ENCODE data around the gene RFX7.

Gene RFX7

DNA sequence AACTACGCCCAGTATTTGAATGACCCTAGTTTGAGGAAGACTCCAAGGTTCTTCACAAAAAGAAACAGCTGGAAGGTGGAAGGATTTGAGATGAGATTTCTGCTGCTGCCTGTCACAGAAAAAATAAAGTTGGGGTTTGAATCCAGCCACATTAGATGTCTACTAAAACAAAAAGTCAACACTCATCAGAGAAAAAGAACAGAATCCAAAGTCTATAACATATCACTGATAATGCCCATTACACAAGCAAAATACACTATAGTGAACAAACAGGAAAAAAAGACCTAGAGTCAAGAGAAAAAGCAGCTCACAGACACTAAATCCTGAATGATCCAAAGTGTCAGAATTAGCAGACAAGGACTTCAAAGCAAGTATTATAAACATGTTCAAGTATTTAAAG lies 56.0 kb downstream of the RFX7 start:
- no peak for TF ChIP-seq TAF1 (IDR thresholded peaks at IDR 0.05; ENCODE audit: low read depth)
- no peak for TF ChIP-seq TCF12 (IDR thresholded peaks at IDR 0.05; ENCODE audit: low read depth)
- TF ChIP-seq RAD21 (IDR thresholded peaks at IDR 0.05; ENCODE audit: low read depth): no peak
- no peak for TF ChIP-seq CREB1 (IDR thresholded peaks at IDR 0.05; ENCODE audit: low read depth)
- TF ChIP-seq YY1 (IDR thresholded peaks at IDR 0.05; ENCODE audit: low read depth): no peak
- TF ChIP-seq CEBPB (IDR thresholded peaks at IDR 0.05): no peak
- no peak for TF ChIP-seq EGR1 (IDR thresholded peaks at IDR 0.05)
- no peak for TF ChIP-seq FOXM1 (IDR thresholded peaks at IDR 0.05; ENCODE audit: borderline replicate concordance, low read depth)
- TF ChIP-seq TEAD4 (IDR thresholded peaks at IDR 0.05): no peak
- TF ChIP-seq, protein P1, sequence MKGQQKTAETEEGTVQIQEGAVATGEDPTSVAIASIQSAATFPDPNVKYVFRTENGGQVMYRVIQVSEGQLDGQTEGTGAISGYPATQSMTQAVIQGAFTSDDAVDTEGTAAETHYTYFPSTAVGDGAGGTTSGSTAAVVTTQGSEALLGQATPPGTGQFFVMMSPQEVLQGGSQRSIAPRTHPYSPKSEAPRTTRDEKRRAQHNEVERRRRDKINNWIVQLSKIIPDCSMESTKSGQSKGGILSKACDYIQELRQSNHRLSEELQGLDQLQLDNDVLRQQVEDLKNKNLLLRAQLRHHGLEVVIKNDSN (IDR thresholded peaks at IDR 0.05): no peak
- TF ChIP-seq, protein P2, sequence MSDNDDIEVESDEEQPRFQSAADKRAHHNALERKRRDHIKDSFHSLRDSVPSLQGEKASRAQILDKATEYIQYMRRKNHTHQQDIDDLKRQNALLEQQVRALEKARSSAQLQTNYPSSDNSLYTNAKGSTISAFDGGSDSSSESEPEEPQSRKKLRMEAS (IDR thresholded peaks at IDR 0.05): no peak
- no peak for TF ChIP-seq NFIC (IDR thresholded peaks at IDR 0.05)
- no peak for TF ChIP-seq REST (IDR thresholded peaks at IDR 0.05; ENCODE audit: low read depth)
- TF ChIP-seq EP300 (IDR thresholded peaks at IDR 0.05; ENCODE audit: borderline replicate concordance): no peak
- no peak for TF ChIP-seq ZBTB7A (IDR thresholded peaks at IDR 0.05; ENCODE audit: low read depth)

- TF ChIP-seq YY1 (IDR thresholded peaks at IDR 0.05; ENCODE audit: low read depth): no peak
- TF ChIP-seq REST (IDR thresholded peaks at IDR 0.05; ENCODE audit: low read depth): no peak
- no peak for TF ChIP-seq FOXM1 (IDR thresholded peaks at IDR 0.05; ENCODE audit: borderline replicate concordance, low read depth)
- TF ChIP-seq, protein P2 (IDR thresholded peaks at IDR 0.05): no peak
- no peak for TF ChIP-seq RAD21 (IDR thresholded peaks at IDR 0.05; ENCODE audit: low read depth)
- TF ChIP-seq NFIC (IDR thresholded peaks at IDR 0.05): no peak
- no peak for TF ChIP-seq TCF12 (IDR thresholded peaks at IDR 0.05; ENCODE audit: low read depth)
- TF ChIP-seq TAF1 (IDR thresholded peaks at IDR 0.05; ENCODE audit: low read depth): no peak
These were observed 57.7 kb downstream of the RFX7 start for GRCh38 chr15:56185980-56186379.

- TF ChIP-seq EGR1 (IDR thresholded peaks at IDR 0.05): no peak
- TF ChIP-seq TAF1 (IDR thresholded peaks at IDR 0.05; ENCODE audit: low read depth): no peak
- no peak for TF ChIP-seq CEBPB (IDR thresholded peaks at IDR 0.05)
- TF ChIP-seq, protein P1 (IDR thresholded peaks at IDR 0.05): no peak
- TF ChIP-seq FOXM1 (IDR thresholded peaks at IDR 0.05; ENCODE audit: borderline replicate concordance, low read depth): no peak
- no peak for TF ChIP-seq NFIC (IDR thresholded peaks at IDR 0.05)
- no peak for TF ChIP-seq ZBTB7A (IDR thresholded peaks at IDR 0.05; ENCODE audit: low read depth)
- TF ChIP-seq CREB1 (IDR thresholded peaks at IDR 0.05; ENCODE audit: low read depth): no peak
- no peak for TF ChIP-seq YY1 (IDR thresholded peaks at IDR 0.05; ENCODE audit: low read depth)
- no peak for TF ChIP-seq TCF12 (IDR thresholded peaks at IDR 0.05; ENCODE audit: low read depth)
- no peak for TF ChIP-seq EP300 (IDR thresholded peaks at IDR 0.05; ENCODE audit: borderline replicate concordance)
- TF ChIP-seq RAD21 (IDR thresholded peaks at IDR 0.05; ENCODE audit: low read depth): no peak
- no peak for TF ChIP-seq REST (IDR thresholded peaks at IDR 0.05; ENCODE audit: low read depth)
These were observed 59.2 kb downstream of the RFX7 start for GRCh38 chr15:56184516-56184915.

GRCh38 chr15:56180851-56181250 lies 62.8 kb downstream of the RFX7 start:
- TF ChIP-seq CREB1 (IDR thresholded peaks at IDR 0.05; ENCODE audit: low read depth): no peak

DNA sequence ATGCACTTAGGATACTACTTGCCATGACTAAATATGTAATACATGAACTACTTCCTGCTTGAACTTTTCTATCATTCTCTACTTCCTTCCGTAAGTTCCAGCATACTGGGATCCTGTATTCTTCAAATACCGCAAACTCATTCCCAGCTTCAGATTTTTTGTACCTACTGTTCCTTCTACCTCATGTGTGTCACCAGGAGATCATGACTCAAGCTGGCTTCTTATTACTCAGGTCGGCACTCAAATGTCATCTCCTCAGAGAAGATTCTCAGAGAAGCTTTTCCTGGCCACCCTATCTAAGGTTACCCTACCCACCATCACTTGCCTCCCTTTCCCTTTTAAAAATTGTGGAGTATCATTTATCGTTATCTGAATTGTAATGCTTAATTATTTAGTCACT lies 66.7 kb downstream of the RFX7 start:
- TF ChIP-seq TEAD4 (IDR thresholded peaks at IDR 0.05): no peak
- TF ChIP-seq FOXM1 (IDR thresholded peaks at IDR 0.05; ENCODE audit: borderline replicate concordance, low read depth): no peak
- no peak for TF ChIP-seq YY1 (IDR thresholded peaks at IDR 0.05; ENCODE audit: low read depth)
- TF ChIP-seq ZBTB7A (IDR thresholded peaks at IDR 0.05; ENCODE audit: low read depth): no peak
- no peak for TF ChIP-seq TCF12 (IDR thresholded peaks at IDR 0.05; ENCODE audit: low read depth)
- TF ChIP-seq, protein P2 (IDR thresholded peaks at IDR 0.05): no peak
- TF ChIP-seq, protein P1 (IDR thresholded peaks at IDR 0.05): no peak
- TF ChIP-seq RAD21 (IDR thresholded peaks at IDR 0.05; ENCODE audit: low read depth): no peak

Data from Ishikawa (cell line).